KMS-11 (cell line): ENCODE data around the gene CEBPZOS.

Experiments
- H2AFZ ChIP-seq: fragments of 200-600 bp; sonication (generic); 2 replicates; pipeline ENCODE4 v1.6.1; 2016; ENCODE audit warnings: antibody characterized with exemption, mixed run types, low read depth
- H3K27ac ChIP-seq: fragments of 200-600 bp; sonication (generic); 2 replicates; pipeline ENCODE4 v1.6.1; 2016; ENCODE audit warnings: mild to moderate bottlenecking, mixed run types
- H3K27me3 ChIP-seq: fragments of 200-600 bp; sonication (generic); 2 replicates; pipeline ENCODE4 v1.6.1; 2017; ENCODE audit warnings: mild to moderate bottlenecking, low read depth, mixed run types, moderate library complexity; ENCODE audit not compliant: insufficient read depth
- H3K36me3 ChIP-seq: fragments of 200-600 bp; sonication (generic); 2 replicates; pipeline ENCODE4 v1.6.1; 2017; ENCODE audit warnings: mild to moderate bottlenecking, mixed run types; ENCODE audit not compliant: insufficient read depth
- H3K4me1 ChIP-seq: fragments of 200-600 bp; sonication (generic); 2 replicates; pipeline ENCODE4 v1.6.1; 2016; ENCODE audit warnings: mild to moderate bottlenecking, low read depth, mixed run types; ENCODE audit not compliant: poor library complexity, severe bottlenecking
- H3K4me2 ChIP-seq: fragments of 200-600 bp; sonication (generic); 2 replicates; pipeline ENCODE4 v1.7.0; 2016; ENCODE audit warnings: mild to moderate bottlenecking, mixed run types
- H3K4me3 ChIP-seq: fragments of 200-600 bp; sonication (generic); IDR thresholded peaks from 2 replicates; pipeline ENCODE4 v1.6.1; 2017; ENCODE audit warnings: low read depth, low read length, mixed read lengths; ENCODE audit not compliant: insufficient read depth
- H3K79me2 ChIP-seq: fragments of 200-600 bp; sonication (generic); 2 replicates; pipeline ENCODE4 v1.6.1; 2016; ENCODE audit warnings: low read depth, mixed run types; ENCODE audit not compliant: insufficient read depth
- H3K9ac ChIP-seq: fragments of 200-600 bp; sonication (generic); 2 replicates; pipeline ENCODE4 v1.6.1; 2016; ENCODE audit warnings: mild to moderate bottlenecking, mixed run types
- H4K20me1 ChIP-seq: fragments of 200-600 bp; sonication (generic); 2 replicates; pipeline ENCODE4 v1.6.1; 2016; ENCODE audit warnings: mild to moderate bottlenecking, mixed run types; ENCODE audit not compliant: insufficient read depth
- CTCF ChIP-seq: fragments of 200-600 bp; sonication (generic); conservative IDR thresholded peaks from 2 replicates; pipeline ENCODE4 v1.6.1; 2017; ENCODE audit warnings: low read depth, mild to moderate bottlenecking, antibody characterized with exemption, low read length, moderate library complexity, mixed read lengths

Gene CEBPZOS

GRCh38 chr2:37231241-37232130, 35.2 kb downstream of the CEBPZOS start, which contains the start of the genes CEBPZ and NDUFAF7:
Gene CEBPZ (minus strand): TSS chr2:37231596. CDS start chr2:37231567, 29 bp downstream.
Gene NDUFAF7 (plus strand): TSS chr2:37231658. CDS start chr2:37231706, 48 bp downstream.
- H4K20me1 ChIP-seq, result no peaks in the 10 kb centered on the region
- peak within 1 kb of the TSS; percentile 98 for H3K4me3 ChIP-seq
- peak within 1 kb of the TSS; percentile 82 for H3K4me2 ChIP-seq
- H3K9ac ChIP-seq, result peak within 1 kb of the TSS; percentile 69
- peaks cover 29% of the 10 kb centered on the region for H3K4me1 ChIP-seq
- TF ChIP-seq CTCF, result no peak
- H3K36me3 ChIP-seq, result peaks cover 18% of the 10 kb centered on the region; the same call in 1 of the 2 replicates
- peaks cover 84% of the 10 kb centered on the region for H3K79me2 ChIP-seq
- no peaks in the 10 kb centered on the region for H3K27me3 ChIP-seq
- H3K27ac ChIP-seq, result peak within 1 kb of the TSS; percentile 61
- peak within 1 kb of the TSS; percentile 91 for H2AFZ ChIP-seq

- peak overlapping the region; percentile 98 for H3K4me3 ChIP-seq
- H3K9ac ChIP-seq, result peak overlapping the region; percentile 69
- TF ChIP-seq CTCF, result no peak
- peak overlapping the region; percentile 91 for H2AFZ ChIP-seq
- H3K27me3 ChIP-seq, result no peaks in the 10 kb centered on the region
- H3K27ac ChIP-seq, result peak overlapping the region; percentile 61
- peak overlapping the region; percentile 82 for H3K4me2 ChIP-seq
- peaks cover 29% of the 10 kb centered on the region for H3K4me1 ChIP-seq
- H3K79me2 ChIP-seq, result peaks cover 77% of the 10 kb centered on the region
- H4K20me1 ChIP-seq, result no peaks in the 10 kb centered on the region
- H3K36me3 ChIP-seq, result peaks cover 15% of the 10 kb centered on the region; the same call in 1 of the 2 replicates
Observed at GRCh38 chr2:37232131-37232933, 36.0 kb downstream of the CEBPZOS start.

- Histone ChIP-seq H3K27me3 (no peaks in the 10 kb centered on the region), H2AFZ (no peak overlapping the region), H4K20me1 (no peaks in the 10 kb centered on the region), H3K27ac (no peak overlapping the region), H3K4me1 (peaks cover 10% of the 10 kb centered on the region), H3K4me2 (no peak overlapping the region), H3K79me2 (no peaks in the 10 kb centered on the region), H3K9ac (no peak overlapping the region), H3K36me3 (0 out of 2 replicates have a peak, but pooled peaks cover 3% of the 10 kb centered on the region), H3K4me3 (no peak overlapping the region)
- no peak for TF ChIP-seq CTCF
Observed at GRCh38 chr2:37243435-37243834, 47.1 kb downstream of the CEBPZOS start.

GRCh38 chr2:37244017-37244416, 47.7 kb downstream of the CEBPZOS start:
- Histone ChIP-seq H2AFZ (no peak overlapping the region), H3K4me1 (peaks cover 10% of the 10 kb centered on the region), H3K4me3 (no peak overlapping the region), H3K9ac (no peak overlapping the region), H3K27me3 (no peaks in the 10 kb centered on the region), H3K4me2 (no peak overlapping the region), H3K36me3 (0 out of 2 replicates have a peak, but pooled peaks cover 9% of the 10 kb centered on the region), H4K20me1 (no peaks in the 10 kb centered on the region), H3K27ac (no peak overlapping the region), H3K79me2 (no peaks in the 10 kb centered on the region)
- no peak for TF ChIP-seq CTCF
